ENCODE measurements around the gene NAA50. TPM values are rescaled to one million over a fixed set of nuclear protein-coding genes. Genes with fewer than 3 reads are reported as not detected.

Gene NAA50
- total RNA-seq, 1 experiment from 2014 or later: 989 TPM

- Histone ChIP-seq H3K27ac (ENCODE audit: low read length) (no peak overlapping the region), H4K20me1 (ENCODE audit: low read length) (0 out of 2 replicates have a peak, but pooled peaks cover 3% of the 10 kb centered on the region), H3K4me2 (ENCODE audit: low read length) (no peak overlapping the region), H3K4me3 (ENCODE audit: low read length) (no peak overlapping the region), H3K9me2 (replicated peaks; ENCODE audit: low read length) (no peaks in the 10 kb centered on the region), H3K4me1 (ENCODE audit: insufficient read depth, low read length) (peaks cover 5% of the 10 kb centered on the region; the same call in 1 of the 2 replicates), H3K9me3 (ENCODE audit: low read length) (no peaks in the 10 kb centered on the region), H3K79me2 (ENCODE audit: low read length) (peaks cover 4% of the 10 kb centered on the region; the same call in 1 of the 2 replicates), H3K9ac (ENCODE audit: low read length) (no peak overlapping the region), H2AFZ (ENCODE audit: low read length) (no peak overlapping the region), H3K36me3 (ENCODE audit: low read depth, low read length) (peaks cover 51% of the 10 kb centered on the region), H3F3A (ENCODE audit: low read length, unreplicated experiment) (no peaks in the 10 kb centered on the region), H3K27me3 (ENCODE audit: low read length) (no peaks in the 10 kb centered on the region)
- POLR2A ChIA-PET (ENCODE audit: unreplicated experiment): no interaction called here
- CTCF ChIA-PET: no interaction called here
- peak; percentile 37 for ATAC-seq
- intact Hi-C loops (cut with micrococcal nuclease): no loop called here
- TF ChIP-seq EZH2phosphoT487 (IDR thresholded peaks at IDR 0.05; ENCODE audit: borderline replicate concordance, low read length) (no peak), EZH2 (IDR thresholded peaks at IDR 0.05; ENCODE audit: low read length, unreplicated experiment) (no peak), CTCF (conservative IDR thresholded peaks at IDR 0.05; ENCODE audit: low read depth, low read length) (no peak)
- BruUV-seq (replicated peaks): no TSS peak
- peak; percentile 28 for DNase-seq
Observed at GRCh38 chr3:113717818-113718217, 28.2 kb downstream of the NAA50 start.

- H3K9ac ChIP-seq (ENCODE audit: low read length): no peak overlapping the region
- ChIA-PET CTCF (no interaction called here), POLR2A (ENCODE audit: unreplicated experiment) (no interaction called here)
- no peaks in the 10 kb centered on the region for H3K9me3 ChIP-seq (ENCODE audit: low read length)
- H3K36me3 ChIP-seq (ENCODE audit: low read depth, low read length): peaks cover 47% of the 10 kb centered on the region
- peaks cover 9% of the 10 kb centered on the region; the same call in 1 of the 2 replicates for H3K4me1 ChIP-seq (ENCODE audit: insufficient read depth, low read length)
- no peak overlapping the region for H2AFZ ChIP-seq (ENCODE audit: low read length)
- H4K20me1 ChIP-seq (ENCODE audit: low read length): 0 out of 2 replicates have a peak, but pooled peaks cover 3% of the 10 kb centered on the region
- no peaks in the 10 kb centered on the region for H3K27me3 ChIP-seq (ENCODE audit: low read length)
- TF ChIP-seq EZH2phosphoT487 (IDR thresholded peaks at IDR 0.05; ENCODE audit: borderline replicate concordance, low read length): no peak
- no peak for TF ChIP-seq CTCF (conservative IDR thresholded peaks at IDR 0.05; ENCODE audit: low read depth, low read length)
- no peak for TF ChIP-seq EZH2 (IDR thresholded peaks at IDR 0.05; ENCODE audit: low read length, unreplicated experiment)
- no TSS peak for BruUV-seq (replicated peaks)
- no peak overlapping the region for H3K4me2 ChIP-seq (ENCODE audit: low read length)
- no peaks in the 10 kb centered on the region for H3F3A ChIP-seq (ENCODE audit: low read length, unreplicated experiment)
- ATAC-seq (no peak), DNase-seq (no peak)
- no peak overlapping the region for H3K4me3 ChIP-seq (ENCODE audit: low read length)
- peaks cover 1% of the 10 kb centered on the region; the same call in 1 of the 2 replicates for H3K79me2 ChIP-seq (ENCODE audit: low read length)
- intact Hi-C loops (cut with micrococcal nuclease): no loop called here
- no peaks in the 10 kb centered on the region for H3K9me2 ChIP-seq (replicated peaks; ENCODE audit: low read length)
- no peak overlapping the region for H3K27ac ChIP-seq (ENCODE audit: low read length)
Observed at GRCh38 chr3:113717308-113717707, 28.7 kb downstream of the NAA50 start.

GRCh38 chr3:113714702-113715101, 31.3 kb downstream of the NAA50 start:
- CTCF ChIA-PET: no interaction called here
- BruUV-seq (replicated peaks): no TSS peak
- DNase-seq (no peak), ATAC-seq (no peak)
- intact Hi-C loops (cut with micrococcal nuclease): no loop called here
- Histone ChIP-seq H2AFZ (ENCODE audit: low read length) (no peak overlapping the region), H3K79me2 (ENCODE audit: low read length) (no peaks in the 10 kb centered on the region), H3K4me1 (ENCODE audit: insufficient read depth, low read length) (peaks cover 11% of the 10 kb centered on the region; the same call in 1 of the 2 replicates), H4K20me1 (ENCODE audit: low read length) (0 out of 2 replicates have a peak, but pooled peaks cover 3% of the 10 kb centered on the region), H3K9me2 (replicated peaks; ENCODE audit: low read length) (no peaks in the 10 kb centered on the region), H3K27me3 (ENCODE audit: low read length) (no peaks in the 10 kb centered on the region), H3F3A (ENCODE audit: low read length, unreplicated experiment) (peaks cover 4% of the 10 kb centered on the region), H3K9me3 (ENCODE audit: low read length) (no peaks in the 10 kb centered on the region), H3K27ac (ENCODE audit: low read length) (no peak overlapping the region), H3K9ac (ENCODE audit: low read length) (no peak overlapping the region), H3K36me3 (ENCODE audit: low read depth, low read length) (peaks cover 21% of the 10 kb centered on the region; the same call in 1 of the 2 replicates), H3K4me2 (ENCODE audit: low read length) (no peak overlapping the region), H3K4me3 (ENCODE audit: low read length) (no peak overlapping the region)
- TF ChIP-seq EZH2phosphoT487 (IDR thresholded peaks at IDR 0.05; ENCODE audit: borderline replicate concordance, low read length) (no peak), EZH2 (IDR thresholded peaks at IDR 0.05; ENCODE audit: low read length, unreplicated experiment) (no peak), CTCF (conservative IDR thresholded peaks at IDR 0.05; ENCODE audit: low read depth, low read length) (no peak)
- POLR2A ChIA-PET (ENCODE audit: unreplicated experiment): no interaction called here
